Umbilical cord (tissue), 2 donors: ENCODE measurements around the gene TTC33. TPM values are rescaled to one million over a fixed set of nuclear protein-coding genes. Genes with fewer than 3 reads are reported as not detected.

Source experiments
- DNase-seq: peaks from one replicate; pipeline ENCODE4 v3.0.0-alpha.2; 2015; ENCODE audit warnings: low spot score
- total RNA-seq: library from RNA; depleted of rRNA; stranded (reverse); fragments of >200 nt; gene quantifications from one replicate; pipeline ENCODE4 v1.2.3, GENCODE V29; 2014; ENCODE audit warnings: low replicate concordance; ENCODE audit not compliant: insufficient read depth

TTC33 gene
- total RNA-seq, 1 donor from 2014 or later: 31.5 TPM

GRCh38 chr5:40486437-40487275, 269.1 kb downstream of the TTC33 start:
- peak; percentile 22 for DNase-seq

GRCh38 chr5:40485021-40485998, 270.5 kb downstream of the TTC33 start:
- DNase-seq: no peak

- no peak for DNase-seq
Observed at GRCh38 chr5:40484495-40484894, 271.3 kb downstream of the TTC33 start.

- no peak for DNase-seq
Observed at GRCh38 chr5:40483316-40483715, 272.4 kb downstream of the TTC33 start.

- DNase-seq: no peak
Observed at GRCh38 chr5:40481241-40481640, 274.5 kb downstream of the TTC33 start.

GRCh38 chr5:40480392-40480791, 275.4 kb downstream of the TTC33 start:
- DNase-seq: no peak

- DNase-seq: no peak
Observed at GRCh38 chr5:40479939-40480338, 275.8 kb downstream of the TTC33 start.

GRCh38 chr5:40478766-40479165, 277.0 kb downstream of the TTC33 start:
- no peak for DNase-seq

GRCh38 chr5:40477856-40478546, 277.8 kb downstream of the TTC33 start:
- no peak for DNase-seq

- DNase-seq: no peak
Observed at GRCh38 chr5:40475561-40475960, 280.2 kb downstream of the TTC33 start.

- DNase-seq: no peak
Observed at GRCh38 chr5:40474250-40474649, 281.5 kb downstream of the TTC33 start.

- no peak for DNase-seq
Observed at GRCh38 chr5:40465416-40465815, 290.3 kb downstream of the TTC33 start.

- no peak for DNase-seq
Observed at GRCh38 chr5:40464511-40464910, 291.2 kb downstream of the TTC33 start.

Other genes with a start within 250 kb of the TTC33 start
- 23.6 TPM for gene PTGER4, start 76.0 kb downstream of the TTC33 start, total RNA-seq
- 108 TPM for gene PRKAA1, start 42.4 kb upstream of the TTC33 start, total RNA-seq
- gene RPL37, start 79.3 kb upstream of the TTC33 start, total RNA-seq: 649 TPM
- gene CARD6, start 85.4 kb upstream of the TTC33 start, total RNA-seq: 5.1 TPM
- 32.3 TPM for gene C7, start 153.5 kb upstream of the TTC33 start, total RNA-seq